HG03159 (cell line): ENCODE results near the gene H19.

Experiments
- ATAC-seq: cut with Tn5 transposase; IDR thresholded peaks from one replicate; pipeline ENCODE4 v1.9.1; 2021; ENCODE audit warnings: mild to moderate bottlenecking, moderate library complexity; ENCODE audit not compliant: unreplicated experiment

The H19 gene

GRCh38 chr11:1987024-1987423 lies 10.6 kb downstream of the H19 start:
- no peak for ATAC-seq

GRCh38 chr11:1983601-1983961 lies 14.1 kb downstream of the H19 start:
- ATAC-seq: no peak

- ATAC-seq: no peak
Observed at GRCh38 chr11:1982873-1983600, 14.6 kb downstream of the H19 start.

GRCh38 chr11:1979607-1980006 lies 18.0 kb downstream of the H19 start:
- ATAC-seq: no peak

- ATAC-seq: no peak
Observed at GRCh38 chr11:1978720-1979473, 18.7 kb downstream of the H19 start.

GRCh38 chr11:1975185-1975584 lies 22.5 kb downstream of the H19 start:
- ATAC-seq: no peak

- ATAC-seq: no peak
Observed at GRCh38 chr11:1970956-1971355, 26.7 kb downstream of the H19 start.

GRCh38 chr11:1969776-1970175 lies 27.9 kb downstream of the H19 start:
- no peak for ATAC-seq

GRCh38 chr11:1969035-1969434 lies 28.6 kb downstream of the H19 start:
- no peak for ATAC-seq

GRCh38 chr11:1968454-1969002 lies 29.1 kb downstream of the H19 start:
- ATAC-seq: no peak

GRCh38 chr11:1967641-1968225 lies 29.9 kb downstream of the H19 start:
- ATAC-seq: no peak

GRCh38 chr11:1966531-1966930 lies 31.1 kb downstream of the H19 start:
- ATAC-seq: no peak

GRCh38 chr11:1964955-1965354 lies 32.7 kb downstream of the H19 start:
- ATAC-seq: no peak

GRCh38 chr11:1964348-1964747 lies 33.3 kb downstream of the H19 start:
- no peak for ATAC-seq

- ATAC-seq: no peak
Observed at GRCh38 chr11:1963864-1964263, 33.8 kb downstream of the H19 start.

GRCh38 chr11:1959786-1960185 lies 37.9 kb downstream of the H19 start:
- ATAC-seq: no peak

- ATAC-seq: no peak
Observed at GRCh38 chr11:1958367-1958766, 39.3 kb downstream of the H19 start.

- no peak for ATAC-seq
Observed at GRCh38 chr11:1953489-1954266, 44.0 kb downstream of the H19 start.

GRCh38 chr11:1952806-1953482 lies 44.7 kb downstream of the H19 start:
- ATAC-seq: no peak

GRCh38 chr11:1949922-1950321 lies 47.7 kb downstream of the H19 start:
- no peak for ATAC-seq

- no peak for ATAC-seq
Observed at GRCh38 chr11:1949302-1949701, 48.3 kb downstream of the H19 start.
